GM19395 (cell line): ENCODE measurements around the gene PRKCI.
A peak's percentile ranks its signal among the peaks of the same experiment; 100 is the strongest.
"Not testable (repeated sequence)": the region's sequence is repeated elsewhere in the genome, so short reads cannot be mapped to it uniquely, and the experiment has no call there.

Source experiments
- ATAC-seq: cut with Tn5 transposase; IDR thresholded peaks from one replicate; pipeline ENCODE4 v1.9.1; 2021; ENCODE audit warnings: mild to moderate bottlenecking, moderate library complexity; ENCODE audit not compliant: unreplicated experiment

PRKCI gene

GRCh38 chr3:170338690-170339340 lies 116.6 kb downstream of the PRKCI start:
- no peak for ATAC-seq

DNA sequence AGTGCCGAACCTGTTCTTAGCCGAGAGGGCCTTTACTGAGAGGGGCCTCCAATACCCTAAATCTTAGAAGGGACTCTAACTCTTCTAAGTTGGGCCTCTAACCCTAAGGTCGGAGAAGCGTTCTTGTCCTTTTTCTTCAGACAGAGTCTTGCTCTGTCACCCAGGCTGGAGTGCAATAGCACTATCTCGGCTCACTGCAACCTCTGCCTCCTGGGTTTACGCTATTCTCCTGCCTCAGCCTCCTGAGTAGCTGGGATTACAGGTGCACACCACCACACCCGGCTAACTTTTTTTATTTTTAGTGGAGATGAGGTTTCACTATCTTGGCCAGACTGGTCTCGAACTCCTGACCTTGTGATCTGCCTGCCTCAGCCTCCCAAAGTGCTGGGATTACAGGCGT lies 120.0 kb downstream of the PRKCI start:
- not testable (repeated sequence) for ATAC-seq

- ATAC-seq: not testable (repeated sequence)
Observed at GRCh38 chr3:170343859-170344258, 121.6 kb downstream of the PRKCI start.

DNA sequence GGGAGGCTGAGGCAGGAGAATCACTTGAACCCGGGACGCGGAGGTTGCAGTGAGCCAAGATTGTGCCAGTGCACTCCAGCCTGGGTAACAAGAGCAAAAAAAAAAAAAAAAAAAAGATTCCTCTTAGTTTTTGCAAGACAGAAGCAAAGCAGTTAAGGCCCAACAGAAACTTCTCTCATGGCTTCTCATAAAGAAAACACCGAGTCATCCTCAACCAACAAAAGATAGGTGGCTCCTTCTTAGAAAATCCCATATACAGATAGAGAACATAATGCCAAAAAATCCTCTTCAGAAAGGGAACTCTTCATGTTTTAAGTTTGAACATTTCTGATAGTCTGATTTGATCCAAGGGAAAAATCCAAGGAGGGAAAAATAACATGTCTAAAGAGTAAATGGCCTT lies 122.7 kb downstream of the PRKCI start:
- no peak for ATAC-seq

DNA sequence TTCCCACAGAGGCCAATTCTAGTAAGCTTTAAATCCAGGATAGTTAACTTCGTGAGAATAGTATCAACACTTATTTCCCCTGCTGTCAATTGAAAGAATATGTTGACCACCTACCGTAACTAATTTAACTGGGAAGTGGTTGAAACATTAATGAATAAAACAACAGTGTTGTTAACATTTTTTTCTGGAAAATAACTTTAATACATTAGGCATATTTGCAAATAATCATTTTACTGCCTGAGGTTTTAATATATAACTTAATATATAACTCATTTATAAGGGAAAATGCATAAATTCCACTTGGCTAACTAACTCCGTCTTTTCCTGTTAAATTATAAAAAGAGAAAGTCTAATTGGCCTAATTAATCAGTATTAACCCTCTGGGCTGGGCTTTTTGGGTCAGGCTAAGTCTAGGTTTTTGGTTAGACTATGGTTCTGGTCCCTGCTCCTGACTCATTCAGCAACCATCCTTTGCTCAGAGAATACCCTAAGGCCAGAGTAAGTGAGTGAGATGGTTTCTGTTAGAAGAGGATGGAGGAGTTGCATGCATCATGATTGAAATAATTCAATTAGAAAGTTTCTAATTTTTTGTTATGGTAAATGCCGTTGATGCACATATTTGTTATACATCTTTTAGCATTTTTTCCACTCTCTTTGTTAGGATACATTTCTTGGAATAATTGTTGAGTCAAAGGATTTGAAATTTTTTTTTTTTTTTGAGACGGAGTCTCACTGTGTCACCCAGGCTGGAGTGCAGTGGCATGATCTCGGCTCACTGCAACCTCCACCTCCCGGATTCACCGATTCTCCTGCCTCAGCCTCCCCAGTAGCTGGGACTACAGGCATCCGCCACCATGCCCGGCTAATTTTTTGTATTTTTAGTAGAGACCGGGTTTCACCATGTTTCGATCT lies 124.5 kb downstream of the PRKCI start:
- peak; percentile 48 for ATAC-seq

- ATAC-seq: peak; percentile 59
Observed at GRCh38 chr3:170350515-170351413, 128.5 kb downstream of the PRKCI start.

GRCh38 chr3:170352936-170353335 lies 130.7 kb downstream of the PRKCI start:
- no peak for ATAC-seq

DNA sequence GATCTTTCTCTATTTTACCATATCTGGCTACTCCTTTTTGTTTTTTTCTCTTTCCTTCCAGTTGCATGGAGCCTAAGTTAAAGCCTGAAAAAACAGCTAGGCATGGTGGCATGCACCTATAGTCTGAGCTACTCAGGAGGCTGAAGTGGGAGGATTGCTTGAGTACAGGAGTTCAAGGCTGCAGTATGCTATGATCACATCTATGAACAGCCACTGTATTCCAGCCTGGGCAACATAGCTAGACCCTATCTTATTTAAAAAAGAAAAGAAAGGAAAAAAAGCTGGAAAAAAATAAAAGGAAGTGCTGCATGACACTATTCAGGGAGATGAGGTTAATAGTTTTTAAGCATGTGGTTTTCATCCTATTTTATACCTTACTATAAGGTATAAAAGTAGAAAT lies 131.3 kb downstream of the PRKCI start:
- no peak for ATAC-seq

GRCh38 chr3:170354760-170355159 lies 132.5 kb downstream of the PRKCI start:
- ATAC-seq: no peak
